Cardiac muscle cell (in vitro differentiated cells and primary cell): ENCODE measurements around the gene CEBPG. TPM values are rescaled to one million over a fixed set of nuclear protein-coding genes. Genes with fewer than 3 reads are reported as not detected.

Source experiments
- DNase-seq, 2 donors: peaks; one replicate each; pipeline versions ENCODE4 v3.0.0 to v3.0.0-alpha.2; 2010 to 2017; ENCODE audit warnings: low read depth in 1 of 2, low spot score in 1 of 2
- H3K27ac ChIP-seq: fragments of 200-600 bp; sonication (generic); 2 replicates; pipeline ENCODE4 v1.5.1; 2016
- H3K27me3 ChIP-seq: fragments of 200-600 bp; sonication (generic); 2 replicates; pipeline ENCODE4 v1.6.0; 2016; ENCODE audit warnings: control low read depth
- H3K36me3 ChIP-seq: fragments of 200-600 bp; sonication (generic); 2 replicates; pipeline ENCODE4 v1.5.1; 2016; ENCODE audit warnings: control low read depth
- H3K4me1 ChIP-seq: fragments of 200-600 bp; sonication (generic); 2 replicates; pipeline ENCODE4 v1.8.1; 2017; ENCODE audit warnings: low read depth, mild to moderate bottlenecking, mixed run types
- H3K4me3 ChIP-seq: fragments of 200-600 bp; sonication (generic); 2 replicates; pipeline ENCODE4 v1.5.1; 2016; ENCODE audit warnings: mild to moderate bottlenecking
- H3K9me3 ChIP-seq: fragments of 200-600 bp; sonication (generic); 2 replicates; pipeline ENCODE4 v1.5.1; 2017; ENCODE audit warnings: low read depth, mild to moderate bottlenecking, control low read depth
- CTCF ChIP-seq: IDR thresholded peaks from 2 replicates; pipeline ENCODE4 v1.5.1; 2012; ENCODE audit warnings: low read depth, mild to moderate bottlenecking, low read length
- polyA plus RNA-seq: library from polyadenylated mRNA; unstranded; fragments of >200 nt; fragmentation: Nextera tagmentation; extraction: Ambion mirVana; gene quantifications from 2 replicates; pipeline ENCODE4 v1.2.1, GENCODE V29; 2016
- total RNA-seq: library from RNA; depleted of rRNA; stranded (reverse); fragments of >200 nt; gene quantifications from 2 replicates; pipeline ENCODE4 v1.2.3, GENCODE V29; 2016

The CEBPG gene
- total and polyA plus RNA-seq, 2 experiments from 2014 or later = 17.4 to 21.1 TPM

DNA sequence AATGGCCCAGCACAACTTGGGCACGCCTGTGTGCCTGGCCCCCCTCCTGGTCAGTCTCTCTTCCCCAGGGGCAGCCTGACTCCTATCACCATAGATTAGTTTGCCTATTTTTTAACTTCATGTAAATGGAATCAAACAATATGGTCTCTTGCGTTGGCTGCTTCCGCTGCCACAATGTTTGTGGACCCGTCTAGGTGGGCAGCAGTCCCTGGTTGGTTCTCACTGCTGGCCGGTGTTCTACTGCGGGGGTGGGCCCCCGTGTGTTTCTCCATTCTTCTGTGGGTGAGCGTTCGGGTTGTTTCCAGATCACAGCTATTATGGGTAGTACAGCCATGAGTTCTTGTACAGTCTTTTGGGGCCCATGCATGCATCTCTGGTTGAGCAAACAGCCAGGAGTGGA lies 47.3 kb downstream of the CEBPG start:
- Histone ChIP-seq H3K36me3 (no peaks in the 10 kb centered on the region), H3K4me3 (no peak overlapping the region), H3K4me1 (no peaks in the 10 kb centered on the region), H3K27me3 (no peaks in the 10 kb centered on the region), H3K27ac (no peak overlapping the region), H3K9me3 (no peaks in the 10 kb centered on the region)
- no peak for TF ChIP-seq CTCF
- no peak for DNase-seq

DNA sequence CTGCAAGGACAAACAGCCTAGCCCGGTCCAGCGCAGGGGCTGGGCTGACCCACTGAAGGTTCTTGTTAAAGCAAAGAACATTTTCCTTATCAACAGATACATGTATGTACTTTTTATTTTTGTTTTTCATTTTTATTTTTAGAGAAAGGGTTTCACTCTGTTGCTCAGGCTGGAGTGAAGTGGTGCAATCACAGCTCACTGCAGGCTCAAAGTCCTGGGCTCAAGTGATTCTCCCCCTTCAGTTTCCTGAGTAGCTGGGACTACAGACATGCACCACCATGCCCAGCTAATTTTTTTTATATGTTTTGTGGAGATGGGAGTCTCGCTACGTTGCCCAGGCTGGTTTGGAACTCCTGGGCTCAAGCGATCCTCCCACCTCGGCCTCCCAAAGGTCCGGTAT lies 47.9 kb downstream of the CEBPG start:
- H3K9me3 ChIP-seq = no peaks in the 10 kb centered on the region
- no peaks in the 10 kb centered on the region for H3K27me3 ChIP-seq
- DNase-seq = no peak
- TF ChIP-seq CTCF = no peak
- no peak overlapping the region for H3K4me3 ChIP-seq
- no peak overlapping the region for H3K27ac ChIP-seq
- no peaks in the 10 kb centered on the region for H3K4me1 ChIP-seq
- H3K36me3 ChIP-seq = no peaks in the 10 kb centered on the region

DNA sequence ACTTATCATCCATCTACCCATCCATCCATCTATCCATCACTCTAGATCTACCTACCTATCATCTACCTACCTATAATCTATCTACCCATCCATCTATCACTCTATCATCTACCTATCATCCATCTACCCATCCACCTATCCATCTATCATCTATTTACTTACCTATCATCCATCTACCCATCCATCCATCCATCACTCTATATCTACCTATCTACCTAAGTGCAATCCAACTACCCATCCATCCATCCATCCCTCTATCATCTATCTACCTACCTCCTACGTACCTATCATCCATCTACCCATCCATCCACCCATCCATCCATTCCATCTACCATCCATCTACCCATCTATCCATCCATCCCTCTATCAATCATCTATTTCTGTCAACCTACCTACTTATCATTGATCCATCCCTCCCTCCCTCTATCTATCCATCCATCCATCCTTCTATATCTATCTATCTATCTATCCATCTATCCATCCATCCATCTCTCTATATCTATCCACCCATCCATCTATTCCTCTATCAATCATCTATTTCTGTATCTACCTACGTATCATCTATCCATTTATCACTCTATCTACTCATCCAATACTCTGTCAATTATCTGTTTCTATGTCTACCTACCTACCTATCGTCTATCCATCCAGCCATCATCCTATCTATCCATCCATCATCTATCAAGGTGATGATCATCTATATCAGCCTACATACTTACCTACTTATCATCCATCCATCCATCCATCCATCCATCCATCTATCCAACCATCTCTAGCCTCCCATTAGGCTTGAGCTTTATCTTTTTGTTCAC lies 49.1 kb downstream of the CEBPG start:
- peaks cover 3% of the 10 kb centered on the region for H3K4me1 ChIP-seq
- no peak for TF ChIP-seq CTCF
- DNase-seq = no peak
- H3K36me3 ChIP-seq = no peaks in the 10 kb centered on the region
- no peak overlapping the region for H3K4me3 ChIP-seq
- H3K27ac ChIP-seq = no peak overlapping the region
- H3K9me3 ChIP-seq = no peaks in the 10 kb centered on the region
- no peaks in the 10 kb centered on the region for H3K27me3 ChIP-seq

DNA sequence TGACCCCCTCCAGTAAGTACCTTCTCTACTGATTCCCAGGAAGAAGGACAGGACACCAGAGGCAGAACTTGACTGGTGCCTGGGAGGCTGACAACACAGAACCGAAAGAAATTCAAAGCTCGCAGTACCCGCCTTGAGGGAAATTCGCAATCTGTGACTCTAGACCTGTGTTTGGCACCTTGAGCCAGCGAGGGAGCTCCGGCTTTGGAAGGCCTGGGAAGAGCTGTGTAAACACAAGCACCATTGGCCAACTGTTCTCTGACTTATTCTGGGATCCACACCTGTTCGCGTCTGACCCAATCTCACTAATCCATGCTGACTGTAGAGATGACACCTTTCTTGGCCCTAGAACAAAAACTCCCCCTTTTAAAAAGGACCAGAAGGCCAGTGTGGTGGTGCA lies 50.7 kb downstream of the CEBPG start:
- Histone ChIP-seq H3K4me3 (no peak overlapping the region), H3K4me1 (peaks cover 3% of the 10 kb centered on the region), H3K9me3 (no peaks in the 10 kb centered on the region), H3K36me3 (no peaks in the 10 kb centered on the region), H3K27ac (no peak overlapping the region), H3K27me3 (no peaks in the 10 kb centered on the region)
- TF ChIP-seq CTCF = no peak
- no peak for DNase-seq

GRCh38 chr19:33426621-33427361 lies 53.3 kb downstream of the CEBPG start:
- H3K36me3 ChIP-seq = no peaks in the 10 kb centered on the region
- no peak overlapping the region for H3K27ac ChIP-seq
- no peaks in the 10 kb centered on the region for H3K9me3 ChIP-seq
- peaks cover 3% of the 10 kb centered on the region for H3K4me1 ChIP-seq
- H3K4me3 ChIP-seq = no peak overlapping the region
- DNase-seq = peak in 1 of 2 donors; percentile 18
- TF ChIP-seq CTCF = no peak
- no peaks in the 10 kb centered on the region for H3K27me3 ChIP-seq
